AG20443 (cell line): ENCODE results near the gene EPHB1.

Source experiments
- DNase-seq: peaks from one replicate; pipeline ENCODE4 v3.0.0; 2012; ENCODE audit warnings: low spot score, mixed read lengths

Gene EPHB1

GRCh38 chr3:134809427-134810051 is 14.5 kb downstream of the EPHB1 start:
- no peak for DNase-seq

GRCh38 chr3:134810052-134810435 is 15.0 kb downstream of the EPHB1 start:
- no peak for DNase-seq

- DNase-seq: no peak
Observed at GRCh38 chr3:134810850-134811249, 15.8 kb downstream of the EPHB1 start.

GRCh38 chr3:134813618-134814017 is 18.6 kb downstream of the EPHB1 start:
- DNase-seq: no peak

DNA sequence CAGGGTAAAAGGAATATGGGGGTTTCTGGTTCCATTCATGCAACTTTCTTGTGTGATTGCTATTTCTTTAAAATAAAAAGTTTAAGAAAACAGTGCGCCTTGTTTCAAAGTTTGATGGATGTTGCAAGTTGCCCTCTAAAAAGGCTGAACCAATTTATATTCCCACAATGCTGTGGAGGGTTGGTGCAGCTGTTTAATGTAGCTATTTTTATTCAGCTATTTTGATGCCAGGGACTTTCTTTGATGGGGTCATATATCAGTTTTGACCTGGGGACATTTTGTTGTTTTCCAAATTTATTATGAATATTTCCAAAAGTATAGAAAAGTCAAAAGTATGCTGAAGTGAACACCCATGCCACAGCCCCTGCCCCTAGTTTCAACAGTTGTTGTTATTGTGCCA is 20.5 kb downstream of the EPHB1 start:
- DNase-seq: no peak

GRCh38 chr3:134816623-134817022 is 21.6 kb downstream of the EPHB1 start:
- no peak for DNase-seq

GRCh38 chr3:134817297-134817696 is 22.2 kb downstream of the EPHB1 start:
- DNase-seq: no peak

GRCh38 chr3:134820994-134821393 is 25.9 kb downstream of the EPHB1 start:
- DNase-seq: no peak

GRCh38 chr3:134822090-134822489 is 27.0 kb downstream of the EPHB1 start:
- peak; percentile 24 for DNase-seq

GRCh38 chr3:134823679-134824078 is 28.6 kb downstream of the EPHB1 start:
- DNase-seq: no peak

DNA sequence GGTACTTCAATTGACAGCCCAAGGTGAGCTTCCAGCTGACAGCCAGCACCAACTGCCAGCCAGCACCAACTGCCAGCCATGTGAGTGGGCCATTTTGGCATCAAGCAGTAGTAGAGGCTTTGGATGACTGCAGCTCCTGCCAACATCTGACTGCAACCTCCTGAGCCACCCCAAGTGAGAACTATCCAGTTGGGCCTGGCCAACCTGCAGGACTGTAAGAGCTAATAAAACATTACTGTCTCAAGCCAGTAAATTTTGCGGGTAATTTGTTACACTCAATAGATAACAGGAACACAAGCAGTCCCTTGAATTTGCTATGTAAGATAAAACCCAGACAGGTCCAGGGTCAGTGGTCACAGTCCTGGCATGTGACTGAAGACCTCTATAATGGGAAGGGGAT is 29.7 kb downstream of the EPHB1 start:
- DNase-seq: no peak

- no peak for DNase-seq
Observed at GRCh38 chr3:134827213-134827612, 32.2 kb downstream of the EPHB1 start.

- DNase-seq: no peak
Observed at GRCh38 chr3:134829721-134830120, 34.7 kb downstream of the EPHB1 start.

- no peak for DNase-seq
Observed at GRCh38 chr3:134832585-134832984, 37.5 kb downstream of the EPHB1 start.

- DNase-seq: no peak
Observed at GRCh38 chr3:134833453-134834163, 38.5 kb downstream of the EPHB1 start.

DNA sequence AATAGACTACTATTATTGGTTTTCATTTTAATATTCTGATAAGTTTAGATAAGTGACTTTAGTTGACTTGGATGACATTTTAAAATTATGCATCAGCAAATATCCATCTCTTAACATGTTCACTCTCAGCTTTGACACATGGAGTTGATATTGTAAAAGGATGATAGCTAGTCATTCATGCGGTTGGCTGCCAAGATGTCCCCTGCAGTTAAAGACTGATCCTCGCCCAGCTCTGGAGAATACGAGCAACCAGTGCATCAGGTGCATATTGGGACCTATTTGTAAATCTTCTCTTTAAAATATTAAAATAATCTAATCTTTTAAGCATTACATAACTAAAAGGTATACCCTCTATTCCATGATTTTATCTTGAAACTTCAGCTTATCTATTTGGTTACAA is 41.9 kb downstream of the EPHB1 start:
- DNase-seq: no peak

DNA sequence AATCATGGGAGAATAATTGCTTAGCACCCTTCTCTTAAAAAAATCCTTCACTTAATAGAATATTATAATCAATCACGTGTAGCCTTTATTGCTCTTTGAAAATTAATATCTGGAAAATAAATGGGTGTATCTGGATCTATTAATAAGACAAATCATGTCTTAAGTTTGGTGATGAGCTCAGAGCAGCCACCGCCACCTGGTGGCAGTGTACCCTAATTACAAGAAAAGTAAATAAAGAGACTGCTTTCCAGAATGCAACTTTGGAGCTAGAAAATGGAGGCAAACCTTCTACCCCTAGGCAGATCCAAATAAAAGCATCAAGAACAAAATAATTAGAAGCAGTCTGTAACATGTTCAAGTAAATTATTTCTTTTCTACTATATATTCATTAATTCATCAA is 43.5 kb downstream of the EPHB1 start:
- DNase-seq: no peak

DNA sequence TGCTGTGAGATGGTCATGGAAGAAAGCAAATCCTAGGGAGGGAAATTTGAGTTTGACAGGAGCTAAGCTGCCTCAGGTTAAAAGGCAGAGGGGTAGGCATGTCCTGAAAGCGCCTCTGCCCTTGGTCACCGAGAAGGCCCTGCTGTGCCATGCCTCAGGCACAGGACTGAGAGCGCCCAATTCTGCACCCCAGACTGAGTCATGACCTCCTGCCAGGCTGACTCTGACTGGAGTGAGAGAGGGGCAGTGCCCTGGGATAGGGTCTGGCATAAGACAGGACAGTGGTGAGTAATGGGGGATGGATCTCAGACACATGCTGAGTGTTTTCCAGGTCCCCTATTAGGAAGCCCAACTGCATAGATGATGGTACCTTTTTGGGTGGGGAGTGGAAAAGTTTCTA is 44.4 kb downstream of the EPHB1 start:
- no peak for DNase-seq

GRCh38 chr3:134839990-134840389 is 44.9 kb downstream of the EPHB1 start:
- DNase-seq: no peak

DNA sequence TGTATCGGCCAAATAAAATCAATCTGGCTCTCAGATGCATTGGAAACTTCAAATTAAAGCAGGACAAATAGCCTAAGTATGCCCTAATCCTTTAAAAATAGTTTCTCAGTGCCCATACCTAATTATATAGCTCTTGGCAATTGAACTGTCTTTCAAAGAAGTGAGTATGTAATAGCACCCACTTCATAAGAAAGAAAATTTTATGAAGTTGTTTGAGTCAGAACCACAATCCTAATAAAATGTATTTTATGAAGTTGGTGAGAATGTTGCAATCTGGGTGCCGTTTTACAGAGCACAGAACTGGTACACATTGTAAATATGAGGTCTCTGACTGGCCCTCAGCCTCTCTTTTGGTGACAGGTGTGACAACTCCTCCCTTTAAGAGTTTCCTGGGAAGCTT is 45.4 kb downstream of the EPHB1 start:
- no peak for DNase-seq

DNA sequence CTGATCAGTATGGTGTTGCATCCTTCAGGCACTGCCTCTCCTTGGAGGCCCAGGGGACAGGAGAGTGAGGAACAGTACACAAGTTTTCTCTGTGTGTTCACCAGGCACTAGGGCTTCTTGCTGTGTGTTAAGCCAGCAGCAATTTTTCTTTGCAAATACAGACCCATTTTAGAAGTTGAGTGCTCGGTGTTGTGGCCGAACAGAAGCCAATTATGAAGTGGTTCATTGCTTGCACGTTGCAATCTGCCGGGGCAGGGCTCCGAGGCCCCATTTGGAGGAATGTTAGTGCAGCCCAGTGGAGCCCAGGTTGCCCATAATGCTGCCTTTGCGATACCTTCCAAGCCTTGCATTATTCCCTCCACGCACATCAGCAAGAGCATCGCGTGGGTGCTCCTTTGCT is 51.0 kb downstream of the EPHB1 start:
- no peak for DNase-seq

DNA sequence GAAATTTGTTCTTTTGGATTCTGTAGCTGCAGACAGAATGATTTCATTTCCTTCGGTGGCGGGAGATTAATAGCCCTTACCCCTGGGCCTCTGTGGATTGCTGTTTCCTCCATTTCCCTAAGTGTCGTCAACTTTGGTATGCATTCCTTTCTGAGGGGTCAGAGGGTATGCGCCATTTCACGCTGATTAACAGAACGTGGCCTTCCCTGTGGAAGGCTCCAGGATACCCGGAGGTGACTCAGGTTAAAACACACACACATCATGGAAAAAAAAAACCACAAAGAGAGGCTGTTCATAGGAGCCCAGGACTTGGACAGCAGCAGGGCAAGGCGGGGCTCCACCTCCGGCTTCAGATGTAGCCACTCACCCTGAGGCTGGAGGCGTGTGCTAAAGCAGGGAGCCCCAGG is 51.9 kb downstream of the EPHB1 start:
- peak; percentile 89 for DNase-seq

- no peak for DNase-seq
Observed at GRCh38 chr3:134847349-134847748, 52.3 kb downstream of the EPHB1 start.

DNA sequence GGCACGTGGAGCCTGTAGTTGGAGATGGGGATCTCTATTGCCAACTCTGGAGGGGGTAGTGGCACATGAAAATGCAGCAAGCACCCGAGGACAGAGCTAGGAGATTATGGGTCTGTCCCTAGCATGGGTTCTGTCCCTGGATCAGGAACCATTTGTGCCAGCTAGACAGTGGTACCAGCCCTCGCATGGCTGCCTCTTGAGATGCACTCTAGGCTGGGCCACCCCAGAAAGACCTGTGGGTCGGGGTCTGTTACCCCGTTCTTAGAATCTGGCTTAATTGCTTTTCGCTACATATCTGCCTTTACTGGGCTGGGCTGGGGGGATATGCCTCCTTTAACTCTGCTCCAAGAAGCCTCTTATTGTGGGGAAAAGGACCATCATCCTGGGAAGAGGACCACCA is 54.5 kb downstream of the EPHB1 start:
- no peak for DNase-seq
